Urinary bladder (tissue), 4 donors: ENCODE measurements around the gene ADGB. TPM values are rescaled to one million over a fixed set of nuclear protein-coding genes. Genes with fewer than 3 reads are reported as not detected.

Experiments
- DNase-seq: peaks from one replicate; pipeline ENCODE4 v3.0.0-alpha.2; 2015; ENCODE audit errors: extremely low spot score
- H3K27ac ChIP-seq: one replicate; pipeline ENCODE4 v1.5.1; 2013; ENCODE audit warnings: low read depth, mild to moderate bottlenecking, moderate library complexity
- H3K36me3 ChIP-seq: one replicate; pipeline ENCODE4 v1.6.1; 2013; ENCODE audit warnings: mild to moderate bottlenecking, moderate library complexity; ENCODE audit not compliant: insufficient read depth
- H3K4me1 ChIP-seq: one replicate; pipeline ENCODE4 v1.6.1; 2013; ENCODE audit warnings: mild to moderate bottlenecking, moderate library complexity; ENCODE audit not compliant: insufficient read depth
- H3K4me3 ChIP-seq: one replicate; pipeline ENCODE4 v1.5.1; 2013; ENCODE audit warnings: low read depth, low read length
- WGBS: extraction: QIAGEN DNeasy Blood & Tissue Kit; methylation state at CpG from one replicate; pipeline ENCODE4 v1.1.7; 2013; 5-methylcytosine and 5-hydroxymethylcytosine counted together
- polyA plus RNA-seq: library from polyadenylated mRNA; stranded (reverse); fragments of 200-250 nt; gene quantifications from one replicate; pipeline ENCODE4 v1.2.3, GENCODE V29; 2013
- total RNA-seq: library from RNA; depleted of rRNA; stranded (reverse); fragments of >200 nt; gene quantifications from one replicate; pipeline ENCODE4 v1.2.3, GENCODE V29; 2014
- donor health status: healthy with polysubstance abuse.
- donor health status: healthy.

Gene ADGB
- total and polyA plus RNA-seq, 2 donors, result 0.05 TPM; not detected in 1

DNA sequence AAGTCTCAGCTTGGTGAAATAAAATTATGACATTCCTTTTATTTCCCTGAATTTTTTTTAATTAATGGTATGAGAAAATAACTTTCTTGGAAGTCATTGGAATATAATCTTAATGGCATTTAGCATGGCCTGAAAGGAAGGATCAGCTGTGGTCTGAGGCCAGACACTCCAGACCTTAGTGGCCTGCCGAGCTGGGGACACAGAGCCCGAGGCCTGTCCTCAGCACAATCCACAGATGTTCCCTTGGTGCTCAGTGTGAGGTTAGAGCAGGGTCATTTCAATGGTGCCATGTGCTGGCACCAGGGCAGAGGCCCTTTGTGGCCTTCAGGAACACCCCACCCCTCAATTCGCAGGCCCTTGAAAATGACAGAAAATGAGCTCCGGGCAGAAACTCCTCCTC lies 120.6 kb downstream of the ADGB start:
- no peaks in the 10 kb centered on the region for H3K4me1 ChIP-seq
- H3K36me3 ChIP-seq, result no peaks in the 10 kb centered on the region
- H3K27ac ChIP-seq, result no peak overlapping the region
- no peak overlapping the region for H3K4me3 ChIP-seq
- DNase-seq, result no peak
- 60% methylated on average over 4 of the region's 4 CpGs for WGBS

GRCh38 chr6:146739696-146740095 lies 140.9 kb downstream of the ADGB start:
- no peak overlapping the region for H3K27ac ChIP-seq
- H3K4me3 ChIP-seq, result no peak overlapping the region
- 69% methylated on average over 3 of the region's 3 CpGs for WGBS
- no peaks in the 10 kb centered on the region for H3K36me3 ChIP-seq
- no peaks in the 10 kb centered on the region for H3K4me1 ChIP-seq
- DNase-seq, result no peak

GRCh38 chr6:146741609-146742008 lies 142.8 kb downstream of the ADGB start:
- no peak overlapping the region for H3K27ac ChIP-seq
- H3K36me3 ChIP-seq, result no peaks in the 10 kb centered on the region
- DNase-seq, result no peak
- H3K4me3 ChIP-seq, result no peak overlapping the region
- H3K4me1 ChIP-seq, result no peaks in the 10 kb centered on the region

DNA sequence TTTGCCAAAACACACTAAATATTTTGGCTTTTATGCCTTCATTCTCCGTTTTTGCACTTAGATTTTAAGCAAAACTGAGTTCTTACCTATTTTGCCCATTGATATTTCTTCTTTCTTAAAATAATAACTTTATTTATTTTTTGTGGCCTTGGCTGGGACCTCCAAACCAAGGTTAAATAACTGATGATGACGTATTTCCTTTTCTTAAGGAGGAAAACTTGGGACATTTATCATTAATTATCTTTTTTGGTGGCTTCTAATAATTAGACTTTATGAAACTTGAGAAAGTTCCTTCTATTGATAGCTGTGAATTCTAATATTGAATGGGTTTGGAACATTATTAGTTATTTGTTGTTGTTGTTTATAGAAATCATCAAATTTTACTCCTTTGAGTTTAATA lies 154.5 kb downstream of the ADGB start:
- no peak overlapping the region for H3K4me3 ChIP-seq
- WGBS, result 69% methylated on average over 2 of the region's 2 CpGs

DNA sequence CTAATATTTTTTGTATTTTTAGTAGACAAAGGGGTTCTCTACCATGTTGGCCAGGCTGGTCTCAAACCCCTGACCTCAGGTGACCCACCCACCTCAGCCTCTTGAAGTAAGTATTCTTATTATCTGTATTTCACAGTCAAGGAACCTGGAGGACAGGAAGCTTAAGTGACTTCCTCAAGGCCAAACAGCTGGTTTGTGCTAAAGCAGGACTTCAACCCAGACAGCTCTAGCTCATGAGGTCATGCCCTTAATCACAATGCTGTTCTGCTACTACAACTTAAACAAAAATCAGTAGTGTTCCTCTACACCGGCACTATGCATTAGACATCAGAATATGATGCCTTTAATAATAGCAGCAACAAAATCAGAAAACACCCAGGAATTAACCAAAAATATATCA lies 168.9 kb downstream of the ADGB start:
- Histone ChIP-seq H3K36me3 (no peaks in the 10 kb centered on the region), H3K4me3 (no peak overlapping the region), H3K4me1 (no peaks in the 10 kb centered on the region), H3K27ac (no peak overlapping the region)
- DNase-seq, result no peak
- 63% methylated on average over 1 of the region's 1 CpG for WGBS

More for the DNA sequence above, 154.5 kb downstream of the ADGB start:
- Histone ChIP-seq H3K36me3 (no peaks in the 10 kb centered on the region), H3K27ac (no peak overlapping the region), H3K4me1 (no peaks in the 10 kb centered on the region)
- no peak for DNase-seq

DNA sequence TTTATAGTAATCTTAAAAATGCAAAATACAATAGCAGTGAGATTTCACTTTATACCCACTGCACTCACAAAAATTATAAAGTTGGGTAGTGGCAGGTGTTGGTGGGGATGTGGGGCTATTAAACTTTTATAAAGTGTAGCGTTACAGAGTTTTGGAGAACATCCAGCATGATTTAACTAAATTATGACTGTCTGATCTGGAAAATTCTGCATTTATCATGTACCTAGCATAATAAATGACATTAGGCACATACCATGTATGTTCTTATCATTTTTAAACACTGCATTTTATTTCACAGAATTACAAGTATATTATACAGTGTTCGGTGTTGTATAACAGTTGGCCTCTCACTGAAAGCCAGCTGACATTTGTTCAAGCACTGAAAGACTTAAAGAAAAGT lies 169.9 kb downstream of the ADGB start:
- no peak for DNase-seq
- Histone ChIP-seq H3K27ac (no peak overlapping the region), H3K36me3 (no peaks in the 10 kb centered on the region), H3K4me1 (no peaks in the 10 kb centered on the region), H3K4me3 (no peak overlapping the region)
- 33% methylated on average over 2 of the region's 2 CpGs for WGBS

GRCh38 chr6:146770275-146770964 lies 171.6 kb downstream of the ADGB start:
- Histone ChIP-seq H3K4me1 (no peaks in the 10 kb centered on the region), H3K36me3 (no peaks in the 10 kb centered on the region), H3K4me3 (no peak overlapping the region), H3K27ac (no peak overlapping the region)
- no peak for DNase-seq
- WGBS, result 83% methylated on average over 13 of the region's 13 CpGs

GRCh38 chr6:146770965-146771735 lies 172.4 kb downstream of the ADGB start:
- H3K27ac ChIP-seq, result no peak overlapping the region
- 71% methylated on average over 14 of the region's 14 CpGs for WGBS

DNA sequence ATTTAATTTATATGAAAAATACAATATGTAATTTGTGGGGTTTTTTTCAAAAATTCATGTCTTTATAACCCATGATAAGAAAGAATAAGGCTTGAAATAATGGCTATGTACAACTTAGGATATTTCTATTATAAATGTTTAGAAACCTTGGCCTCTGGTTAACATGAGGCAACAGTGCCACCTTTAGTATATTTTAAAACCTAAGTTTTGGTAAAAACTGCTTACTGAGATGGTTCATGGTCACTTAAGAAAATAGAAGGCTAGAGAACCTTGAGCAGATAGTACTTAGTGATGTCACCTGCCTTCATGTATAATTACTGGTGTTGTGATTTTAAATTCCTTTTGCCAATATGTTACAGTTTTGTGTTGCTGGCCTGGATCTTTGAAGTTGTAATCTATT lies 176.4 kb downstream of the ADGB start:
- Histone ChIP-seq H3K4me1 (no peaks in the 10 kb centered on the region), H3K36me3 (no peaks in the 10 kb centered on the region), H3K4me3 (no peak overlapping the region), H3K27ac (no peak overlapping the region)
- DNase-seq, result no peak

More at GRCh38 chr6:146770965-146771735, 172.4 kb downstream of the ADGB start:
- no peaks in the 10 kb centered on the region for H3K4me1 ChIP-seq
- H3K36me3 ChIP-seq, result no peaks in the 10 kb centered on the region
- DNase-seq, result no peak
- H3K4me3 ChIP-seq, result no peak overlapping the region

DNA sequence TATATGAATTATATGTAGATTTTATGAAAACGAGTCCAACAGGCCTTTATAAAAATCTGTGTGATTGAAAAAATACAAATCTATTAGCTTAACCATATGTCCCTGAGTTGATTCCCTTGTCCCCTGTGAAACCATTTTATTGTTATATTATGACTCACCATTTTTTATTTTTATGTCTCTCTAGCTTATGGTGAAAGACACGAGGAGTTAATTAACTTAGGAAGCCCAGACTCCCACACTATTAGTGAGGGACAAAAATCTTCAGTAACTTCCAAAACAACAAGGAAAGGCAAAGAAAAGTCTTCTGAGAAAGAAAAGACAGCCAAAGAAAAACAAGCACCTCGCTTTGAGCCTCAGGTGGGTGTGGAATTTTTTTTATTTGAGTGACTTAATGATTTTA lies 183.1 kb downstream of the ADGB start:
- Histone ChIP-seq H3K27ac (no peak overlapping the region), H3K36me3 (no peaks in the 10 kb centered on the region), H3K4me3 (no peak overlapping the region), H3K4me1 (no peaks in the 10 kb centered on the region)
- 72% methylated on average over 3 of the region's 3 CpGs for WGBS
- DNase-seq, result no peak

- H3K36me3 ChIP-seq, result no peaks in the 10 kb centered on the region
- no peaks in the 10 kb centered on the region for H3K4me1 ChIP-seq
- no peak overlapping the region for H3K27ac ChIP-seq
- no peak for DNase-seq
- H3K4me3 ChIP-seq, result no peak overlapping the region
- WGBS, result 43% methylated on average over 5 of the region's 5 CpGs
Measured at GRCh38 chr6:146785001-146785585, 186.3 kb downstream of the ADGB start.

DNA sequence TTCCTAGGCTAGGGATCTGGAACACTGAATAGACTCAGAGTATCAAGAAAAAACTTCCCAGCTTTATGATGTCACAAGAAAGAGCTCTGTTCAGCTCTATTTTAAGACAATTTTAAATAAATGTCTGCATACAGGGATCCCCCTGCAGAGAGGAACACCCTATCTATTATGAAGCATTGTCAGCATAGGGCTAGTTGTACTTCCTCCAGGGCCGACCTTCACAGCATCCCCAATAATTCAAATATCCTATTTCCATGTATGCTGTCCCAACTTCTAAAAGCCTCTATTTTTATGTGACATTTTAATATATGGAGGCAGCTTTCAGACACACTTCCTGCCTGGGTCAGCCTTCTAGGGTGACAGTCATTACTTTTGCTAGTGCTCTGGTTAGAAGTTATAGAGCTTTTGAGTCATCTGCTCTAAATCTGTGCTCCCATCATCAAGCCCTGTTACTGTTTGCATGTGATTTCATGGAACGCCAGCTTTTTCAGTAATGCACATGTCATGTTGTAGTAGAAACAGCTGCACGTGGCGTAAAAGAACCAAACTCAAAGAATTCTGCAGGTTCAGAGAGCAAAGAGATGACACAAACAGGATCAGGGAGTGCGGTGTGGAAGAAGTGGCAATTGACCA lies 189.2 kb downstream of the ADGB start:
- Histone ChIP-seq H3K27ac (no peak overlapping the region), H3K4me3 (no peak overlapping the region), H3K4me1 (no peaks in the 10 kb centered on the region), H3K36me3 (no peaks in the 10 kb centered on the region)
- no peak for DNase-seq
- 26% methylated on average over 5 of the region's 5 CpGs for WGBS

GRCh38 chr6:146790561-146791091 lies 191.9 kb downstream of the ADGB start:
- WGBS, result 89% methylated on average over 4 of the region's 4 CpGs
- Histone ChIP-seq H3K36me3 (no peaks in the 10 kb centered on the region), H3K4me1 (no peaks in the 10 kb centered on the region), H3K27ac (no peak overlapping the region), H3K4me3 (no peak overlapping the region)
- DNase-seq, result no peak
